ENCODE results near the gene LSAMP.

DNA sequence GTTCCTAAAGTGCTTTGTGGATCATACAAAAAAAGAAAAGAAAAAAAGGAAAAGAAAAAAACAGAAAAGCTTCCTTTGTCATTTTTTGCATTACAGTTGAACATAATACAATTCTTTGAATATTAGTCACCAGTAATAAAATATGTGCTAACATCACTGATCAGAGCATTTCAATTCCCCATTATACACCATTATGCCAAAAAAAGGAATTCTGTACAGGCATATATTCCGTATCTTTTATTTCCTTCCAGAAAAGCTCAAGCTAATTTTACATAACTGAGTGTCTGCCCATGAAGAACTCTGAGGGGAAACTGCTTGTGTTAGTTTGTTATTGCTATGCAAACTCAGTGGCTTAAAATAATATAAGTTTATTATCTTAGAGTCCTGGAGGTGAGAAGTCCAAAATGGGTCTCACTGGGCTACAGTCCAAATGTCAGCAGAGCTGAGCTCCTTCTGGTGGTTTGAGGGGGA lies 444.1 kb downstream of the LSAMP start:
- TF ChIP-seq, protein P1, sequence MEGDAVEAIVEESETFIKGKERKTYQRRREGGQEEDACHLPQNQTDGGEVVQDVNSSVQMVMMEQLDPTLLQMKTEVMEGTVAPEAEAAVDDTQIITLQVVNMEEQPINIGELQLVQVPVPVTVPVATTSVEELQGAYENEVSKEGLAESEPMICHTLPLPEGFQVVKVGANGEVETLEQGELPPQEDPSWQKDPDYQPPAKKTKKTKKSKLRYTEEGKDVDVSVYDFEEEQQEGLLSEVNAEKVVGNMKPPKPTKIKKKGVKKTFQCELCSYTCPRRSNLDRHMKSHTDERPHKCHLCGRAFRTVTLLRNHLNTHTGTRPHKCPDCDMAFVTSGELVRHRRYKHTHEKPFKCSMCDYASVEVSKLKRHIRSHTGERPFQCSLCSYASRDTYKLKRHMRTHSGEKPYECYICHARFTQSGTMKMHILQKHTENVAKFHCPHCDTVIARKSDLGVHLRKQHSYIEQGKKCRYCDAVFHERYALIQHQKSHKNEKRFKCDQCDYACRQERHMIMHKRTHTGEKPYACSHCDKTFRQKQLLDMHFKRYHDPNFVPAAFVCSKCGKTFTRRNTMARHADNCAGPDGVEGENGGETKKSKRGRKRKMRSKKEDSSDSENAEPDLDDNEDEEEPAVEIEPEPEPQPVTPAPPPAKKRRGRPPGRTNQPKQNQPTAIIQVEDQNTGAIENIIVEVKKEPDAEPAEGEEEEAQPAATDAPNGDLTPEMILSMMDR (IDR thresholded peaks at IDR 0.05): no peak
- no peak for TF ChIP-seq POLR2A (IDR thresholded peaks at IDR 0.05)
